DMS114 treated with DMSO at 0.1 percent for 48 hours (cell line): ENCODE data around the gene SPATA2L.

Experiments
- DNase-seq: peaks from one replicate; lab custom pipeline; 2025; ENCODE audit not compliant: unreplicated experiment; lab: John Stamatoyannopoulos, UW

Gene SPATA2L

GRCh38 chr16:89701425-89702406 is at the start of gene SPATA2L:
Gene SPATA2L (minus strand): TSS chr16:89701705. CDS start chr16:89701232, 473 bp downstream.
- peak; percentile 85 for DNase-seq

- DNase-seq = no peak
Measured at GRCh38 chr16:89749637-89750036, 48.1 kb upstream of the SPATA2L start.

GRCh38 chr16:89748921-89749320 is 47.4 kb upstream of the SPATA2L start:
- no peak for DNase-seq

GRCh38 chr16:89748076-89748475 is 46.6 kb upstream of the SPATA2L start:
- no peak for DNase-seq

GRCh38 chr16:89746043-89746442 is 44.5 kb upstream of the SPATA2L start:
- DNase-seq = no peak

GRCh38 chr16:89744813-89745212 is 43.3 kb upstream of the SPATA2L start:
- no peak for DNase-seq

GRCh38 chr16:89742948-89743347 is 41.4 kb upstream of the SPATA2L start:
- no peak for DNase-seq

GRCh38 chr16:89741342-89742014 is 40.0 kb upstream of the SPATA2L start:
- no peak for DNase-seq

- no peak for DNase-seq
Measured at GRCh38 chr16:89739383-89739782, 37.9 kb upstream of the SPATA2L start.

GRCh38 chr16:89738538-89739317 is 37.2 kb upstream of the SPATA2L start:
- DNase-seq = no peak

- no peak for DNase-seq
Measured at GRCh38 chr16:89738072-89738377, 36.5 kb upstream of the SPATA2L start.

- no peak for DNase-seq
Measured at GRCh38 chr16:89737341-89738071, 36.0 kb upstream of the SPATA2L start.

GRCh38 chr16:89736554-89736953 is 35.0 kb upstream of the SPATA2L start:
- DNase-seq = no peak

GRCh38 chr16:89733792-89734191 is 32.3 kb upstream of the SPATA2L start:
- no peak for DNase-seq

GRCh38 chr16:89733322-89733721 is 31.8 kb upstream of the SPATA2L start:
- no peak for DNase-seq

GRCh38 chr16:89732918-89733242 is 31.4 kb upstream of the SPATA2L start:
- no peak for DNase-seq

- DNase-seq = no peak
Measured at GRCh38 chr16:89732142-89732917, 30.8 kb upstream of the SPATA2L start.

- DNase-seq = no peak
Measured at GRCh38 chr16:89730610-89731234, 29.2 kb upstream of the SPATA2L start.

- DNase-seq = no peak
Measured at GRCh38 chr16:89729863-89730593, 28.5 kb upstream of the SPATA2L start.
